ENCODE results near the gene RNFT2. TPM values are rescaled to one million over a fixed set of nuclear protein-coding genes. Genes with fewer than 3 reads are reported as not detected.
"Not testable (repeated sequence)": the region's sequence is repeated elsewhere in the genome, so short reads cannot be mapped to it uniquely, and the experiment has no call there.

RNFT2 gene
- total RNA-seq, 1 experiment from 2014 or later, result 12.6 TPM

- H4K20me1 ChIP-seq (ENCODE audit: low read length), result no peaks in the 10 kb centered on the region
- intact Hi-C loops (cut with micrococcal nuclease), result no loop called here
These were observed 12.2 kb downstream of the RNFT2 start for GRCh38 chr12:116750298-116750697.

GRCh38 chr12:116754097-116754496 lies 16.0 kb downstream of the RNFT2 start:
- CTCF ChIA-PET; H3K36me3 ChIP-seq (ENCODE audit: low read depth, low read length); H4K20me1 ChIP-seq (ENCODE audit: low read length); H3K9ac ChIP-seq (ENCODE audit: low read length); H3K79me2 ChIP-seq (ENCODE audit: low read length); BruUV-seq (replicated peaks); H3K4me2 ChIP-seq (ENCODE audit: low read length); H3K27me3 ChIP-seq (ENCODE audit: low read length); ATAC-seq; POLR2A ChIA-PET (ENCODE audit: unreplicated experiment); H3K4me1 ChIP-seq (ENCODE audit: insufficient read depth, low read length); DNase-seq; H3K4me3 ChIP-seq (ENCODE audit: low read length); H2AFZ ChIP-seq (ENCODE audit: low read length); intact Hi-C loops (cut with micrococcal nuclease); H3F3A ChIP-seq (ENCODE audit: low read length, unreplicated experiment); H3K9me2 ChIP-seq (replicated peaks; ENCODE audit: low read length); H3K9me3 ChIP-seq (ENCODE audit: low read length): not testable (repeated sequence)
- peak overlapping the region; percentile 57 for H3K27ac ChIP-seq (ENCODE audit: low read length)

More at GRCh38 chr12:116750298-116750697, 12.2 kb downstream of the RNFT2 start:
- ChIA-PET CTCF (no interaction called here), POLR2A (ENCODE audit: unreplicated experiment) (no interaction called here)
- Histone ChIP-seq H3K9ac (ENCODE audit: low read length) (no peak overlapping the region), H3K4me1 (ENCODE audit: insufficient read depth, low read length) (no peaks in the 10 kb centered on the region; the same call in 1 of the 2 replicates), H3K4me2 (ENCODE audit: low read length) (no peak overlapping the region), H3K36me3 (ENCODE audit: low read depth, low read length) (no peaks in the 10 kb centered on the region), H3K9me2 (replicated peaks; ENCODE audit: low read length) (no peaks in the 10 kb centered on the region), H3K4me3 (ENCODE audit: low read length) (no peak overlapping the region), H2AFZ (ENCODE audit: low read length) (no peak overlapping the region), H3F3A (ENCODE audit: low read length, unreplicated experiment) (no peaks in the 10 kb centered on the region), H3K27me3 (ENCODE audit: low read length) (no peaks in the 10 kb centered on the region), H3K27ac (ENCODE audit: low read length) (no peak overlapping the region), H3K9me3 (ENCODE audit: low read length) (no peaks in the 10 kb centered on the region), H3K79me2 (ENCODE audit: low read length) (no peaks in the 10 kb centered on the region)
- BruUV-seq (replicated peaks), result no TSS peak
- DNase-seq (no peak), ATAC-seq (no peak)
- TF ChIP-seq EZH2 (IDR thresholded peaks at IDR 0.05; ENCODE audit: low read length, unreplicated experiment) (no peak), CTCF (conservative IDR thresholded peaks at IDR 0.05; ENCODE audit: low read depth, low read length) (no peak), EZH2phosphoT487 (IDR thresholded peaks at IDR 0.05; ENCODE audit: borderline replicate concordance, low read length) (no peak)

- BruUV-seq (replicated peaks); H3K9me3 ChIP-seq (ENCODE audit: low read length); H3K9me2 ChIP-seq (replicated peaks; ENCODE audit: low read length); H3K79me2 ChIP-seq (ENCODE audit: low read length); intact Hi-C loops (cut with micrococcal nuclease); CTCF ChIA-PET; H3K4me2 ChIP-seq (ENCODE audit: low read length); H3K4me1 ChIP-seq (ENCODE audit: insufficient read depth, low read length); H4K20me1 ChIP-seq (ENCODE audit: low read length); H3K36me3 ChIP-seq (ENCODE audit: low read depth, low read length); H3F3A ChIP-seq (ENCODE audit: low read length, unreplicated experiment); H3K9ac ChIP-seq (ENCODE audit: low read length); DNase-seq; H3K27me3 ChIP-seq (ENCODE audit: low read length); H3K4me3 ChIP-seq (ENCODE audit: low read length); H2AFZ ChIP-seq (ENCODE audit: low read length): not testable (repeated sequence)
- ATAC-seq, result peak; percentile 31
- H3K27ac ChIP-seq (ENCODE audit: low read length), result peak overlapping the region; percentile 57; the same call in 1 of the 2 replicates
- POLR2A ChIA-PET (ENCODE audit: unreplicated experiment), result interaction anchor here (0.6 to 0.7 kb wide), 2 partner anchors 52 to 204 kb away, joined by 3 read pairs; no protein-coding TSS in a partner anchor
These were observed 16.7 kb downstream of the RNFT2 start for GRCh38 chr12:116754783-116755182.

Measured in PC-3 (cell line).